GM12878 (cell line): ENCODE measurements around the gene SALL4. TPM values are rescaled to one million over a fixed set of nuclear protein-coding genes. Genes with fewer than 3 reads are reported as not detected.

Experiments used
- ATAC-seq: fragments of 200-7000 bp; cut with Tn5 transposase; 3 replicates; pipeline ENCODE4 v1.9.1; 2020; ENCODE audit warnings: mild to moderate bottlenecking, moderate library complexity
- BruUV-seq: library from RNA; stranded (reverse); fragments of 400-500 nt; replicated peaks from 2 replicates; lab custom pipeline; 2021; lab: Mats Ljungman, UMichigan
- CTCF ChIA-PET: fragments of 300-600 bp; sonication (Branson Sonifier 250); formaldehyde crosslinking; extraction: SDS; loops from one replicate; lab custom pipeline; 2021; ENCODE audit warnings: inconsistent platforms; lab: Yijun Ruan, JAX
- POLR2A ChIA-PET: fragments of 350-600 bp; formaldehyde crosslinking; extraction: SDS; loops from one replicate; lab custom pipeline; 2021; ENCODE audit warnings: inconsistent platforms; lab: Charles Lee
- RAD21 ChIA-PET: fragments of 300-600 bp; sonication (Branson Sonifier 250); formaldehyde crosslinking; loops from one replicate; lab custom pipeline; 2023; ENCODE audit warnings: antibody characterized with exemption; ENCODE audit not compliant: unreplicated experiment; lab: Charles Lee
- SMC1A ChIA-PET: fragments of 300-600 bp; sonication (Branson Sonifier 250); formaldehyde crosslinking; loops from one replicate; lab custom pipeline; 2023; ENCODE audit not compliant: unreplicated experiment, uncharacterized antibody; lab: Charles Lee
- DNase-seq: peaks from one replicate; pipeline ENCODE4 v3.0.0-alpha.2; 2011; ENCODE audit warnings: low read depth, low spot score
- FAIRE-seq: peaks from 3 replicates; lab custom pipeline; 2011; peaks lifted over from hg19 to GRCh38; lab: Jason Lieb, UNC
- H2AFZ ChIP-seq: 2 replicates; pipeline ENCODE4 v1.6.0; 2011; ENCODE audit warnings: low read depth, low read length, control low read depth; ENCODE audit not compliant: control insufficient read depth
- H3K27ac ChIP-seq: 2 replicates; pipeline ENCODE4 v1.5.1; 2011; ENCODE audit warnings: control low read depth; ENCODE audit not compliant: control insufficient read depth, insufficient read depth
- H3K27me3 ChIP-seq, 2 experiments: replicated peaks in 1 of 2; 2 replicates each; pipeline versions ENCODE4 v1.6.0 to v1.6.1; 2011; ENCODE audit warnings: low read length in 1 of 2; ENCODE audit not compliant: control insufficient read depth in 2 of 2, insufficient read depth in 2 of 2
- H3K36me3 ChIP-seq, 2 experiments: 2 replicates each; pipeline ENCODE4 v1.5.1; 2011; ENCODE audit warnings: low read length in 1 of 2; ENCODE audit not compliant: control insufficient read depth in 2 of 2, insufficient read depth in 2 of 2
- H3K4me1 ChIP-seq: 2 replicates; pipeline ENCODE4 v1.6.1; 2011; ENCODE audit warnings: mild to moderate bottlenecking, low read length, moderate library complexity, mixed read lengths; ENCODE audit not compliant: control insufficient read depth, insufficient read depth
- H3K4me2 ChIP-seq: 2 replicates; pipeline ENCODE4 v1.6.0; 2011; ENCODE audit warnings: control low read depth; ENCODE audit not compliant: control insufficient read depth, insufficient read depth
- H3K4me3 ChIP-seq: fragments of 200-600 bp; sonication (generic); 2 replicates; pipeline ENCODE4 v1.5.1; 2016
- H3K79me2 ChIP-seq: 2 replicates; pipeline ENCODE4 v1.6.0; 2011; ENCODE audit warnings: low read length; ENCODE audit not compliant: control insufficient read depth, insufficient read depth
- H3K9ac ChIP-seq: 2 replicates; pipeline ENCODE4 v1.8.0; 2011; ENCODE audit warnings: low read length, control low read depth, mixed read lengths; ENCODE audit not compliant: control insufficient read depth, insufficient read depth
- H3K9me3 ChIP-seq: replicated peaks from 3 replicates; pipeline ENCODE4 v1.5.1; 2011; ENCODE audit warnings: mild to moderate bottlenecking, low read length; ENCODE audit not compliant: control insufficient read depth, insufficient read depth
- H4K20me1 ChIP-seq: 2 replicates; pipeline ENCODE4 v1.6.0; 2011; ENCODE audit not compliant: control insufficient read depth, insufficient read depth
- CBX3 ChIP-seq: fragments of 200-600 bp; sonication (generic); IDR thresholded peaks from 2 replicates; pipeline ENCODE4 v1.6.1; 2016; ENCODE audit warnings: low read depth, borderline replicate concordance
- EED ChIP-seq: sonication (generic); IDR thresholded peaks from 2 replicates; pipeline ENCODE4 v1.6.1; 2016; ENCODE audit warnings: antibody characterized with exemption, low read depth
- HDGF ChIP-seq: fragments of 450-650 bp; IDR thresholded peaks from 2 replicates; pipeline ENCODE4 v1.6.1; 2016; ENCODE audit warnings: antibody characterized with exemption
- KLF5 ChIP-seq: fragments of 450-650 bp; IDR thresholded peaks from 2 replicates; pipeline ENCODE4 v1.6.1; 2014; ENCODE audit warnings: mild to moderate bottlenecking; ENCODE audit not compliant: partially characterized antibody
- MLLT1 ChIP-seq: fragments of 450-650 bp; IDR thresholded peaks from 2 replicates; pipeline ENCODE4 v1.6.1; 2016; ENCODE audit warnings: mild to moderate bottlenecking
- PAX5 ChIP-seq: IDR thresholded peaks from 2 replicates; pipeline ENCODE4 v1.6.1; 2011; ENCODE audit warnings: low read depth, low read length, borderline replicate concordance
- PKNOX1 ChIP-seq: fragments of 450-650 bp; IDR thresholded peaks from 2 replicates; pipeline ENCODE4 v1.6.1; 2016; ENCODE audit warnings: mild to moderate bottlenecking
- POLR2A ChIP-seq: IDR thresholded peaks from 2 replicates; pipeline ENCODE4 v1.6.1; 2011; ENCODE audit warnings: low read depth, mild to moderate bottlenecking, low read length
- POU2F2 ChIP-seq: IDR thresholded peaks from 3 replicates; pipeline ENCODE4 v1.6.1; 2011; ENCODE audit warnings: low read depth, mild to moderate bottlenecking, low read length, borderline replicate concordance
- RUNX3 ChIP-seq: IDR thresholded peaks from 2 replicates; pipeline ENCODE4 v1.6.1; 2012; ENCODE audit warnings: low read length, inconsistent platforms
- SMAD1 ChIP-seq: fragments of 450-650 bp; IDR thresholded peaks from 2 replicates; pipeline ENCODE4 v1.6.1; 2018; ENCODE audit warnings: mild to moderate bottlenecking, low read depth; ENCODE audit not compliant: partially characterized antibody
- SUZ12 ChIP-seq: fragments of 200-600 bp; sonication (generic); IDR thresholded peaks from one replicate; pipeline ENCODE4 v1.6.1; 2018; ENCODE audit warnings: antibody characterized with exemption, mild to moderate bottlenecking; ENCODE audit not compliant: unreplicated experiment
- TBL1XR1 ChIP-seq: IDR thresholded peaks from 2 replicates; pipeline ENCODE4 v1.6.1; 2012; ENCODE audit warnings: low read depth, low read length, improper control_type of control experiment
- TCF7 ChIP-seq: IDR thresholded peaks from 2 replicates; pipeline ENCODE4 v1.6.1; 2014; ENCODE audit warnings: antibody characterized with exemption, borderline replicate concordance
- WGBS: methylation state at CpG from one replicate; pipeline ENCODE4 v1.1.6; 2016; ENCODE audit warnings: low lambda C conversion rate; ENCODE audit not compliant: insufficient replicate concordance, insufficient coverage; ENCODE audit errors: missing lambda C conversion rate; 5-methylcytosine and 5-hydroxymethylcytosine counted together
- in situ Hi-C: fragments of 300-500 bp; cut with MboI; formaldehyde crosslinking; loops from 9 replicates; pipeline ENCODE4 v1.14.3; 2018; ENCODE audit warnings: mixed read lengths
- intact Hi-C: fragments of 100-400 bp; cut with micrococcal nuclease; formaldehyde crosslinking; loops from one replicate; pipeline ENCODE4 v1.14.2; 2022; ENCODE audit not compliant: unreplicated experiment
- polyA plus RNA-seq, 11 experiments: library from polyadenylated mRNA; depleted of rRNA in 4 of 11; unstranded in 6 of 11; stranded (reverse) in 5 of 11; fragments of >200 nt; fragmentation: Nextera tagmentation in 4 of 11; fragmentation: Illumina TruSeq in 1 of 11; extraction: Ambion mirVana in 4 of 11; extraction: Trizol in 1 of 11; gene quantifications; 1 replicate in 1 of 11; 2 replicates in 10 of 11; pipeline versions ENCODE4 v1.2.1 to v1.2.3, GENCODE V29; 2011 to 2016; ENCODE audit warnings: inconsistent platforms in 2 of 11, missing spikeins in 2 of 11, low read depth in 1 of 11
- total RNA-seq, 4 experiments: library from RNA; depleted of rRNA in 3 of 4; stranded (reverse); fragments of >200 nt in 3 of 4; fragmentation: Illumina TruSeq in 1 of 4; extraction: Trizol in 1 of 4; gene quantifications; 2 replicates each; pipeline versions ENCODE4 v1.2.1 to v1.2.3, GENCODE V29; 2013 to 2021
- TF ChIP-seq, protein P1 (sequence below): fragments of 450-650 bp; IDR thresholded peaks from 2 replicates; pipeline ENCODE4 v1.6.1; 2017; ENCODE audit warnings: mild to moderate bottlenecking, moderate library complexity
- TF ChIP-seq, protein P2 (sequence below): fragments of 450-650 bp; IDR thresholded peaks from 2 replicates; pipeline ENCODE4 v1.6.1; 2017; ENCODE audit warnings: low read depth, mild to moderate bottlenecking, moderate library complexity

SALL4 gene
- total and polyA plus RNA-seq, 10 of the 15 experiments (the other 5 are each of a cell fraction or from before 2014, with no cell fraction given), result 0.08 to 1.1 (median 0.23) TPM; not detected in 7

GRCh38 chr20:51815383-51816076 is 13.2 kb upstream of the SALL4 start (continued):
- TF ChIP-seq, protein P1, sequence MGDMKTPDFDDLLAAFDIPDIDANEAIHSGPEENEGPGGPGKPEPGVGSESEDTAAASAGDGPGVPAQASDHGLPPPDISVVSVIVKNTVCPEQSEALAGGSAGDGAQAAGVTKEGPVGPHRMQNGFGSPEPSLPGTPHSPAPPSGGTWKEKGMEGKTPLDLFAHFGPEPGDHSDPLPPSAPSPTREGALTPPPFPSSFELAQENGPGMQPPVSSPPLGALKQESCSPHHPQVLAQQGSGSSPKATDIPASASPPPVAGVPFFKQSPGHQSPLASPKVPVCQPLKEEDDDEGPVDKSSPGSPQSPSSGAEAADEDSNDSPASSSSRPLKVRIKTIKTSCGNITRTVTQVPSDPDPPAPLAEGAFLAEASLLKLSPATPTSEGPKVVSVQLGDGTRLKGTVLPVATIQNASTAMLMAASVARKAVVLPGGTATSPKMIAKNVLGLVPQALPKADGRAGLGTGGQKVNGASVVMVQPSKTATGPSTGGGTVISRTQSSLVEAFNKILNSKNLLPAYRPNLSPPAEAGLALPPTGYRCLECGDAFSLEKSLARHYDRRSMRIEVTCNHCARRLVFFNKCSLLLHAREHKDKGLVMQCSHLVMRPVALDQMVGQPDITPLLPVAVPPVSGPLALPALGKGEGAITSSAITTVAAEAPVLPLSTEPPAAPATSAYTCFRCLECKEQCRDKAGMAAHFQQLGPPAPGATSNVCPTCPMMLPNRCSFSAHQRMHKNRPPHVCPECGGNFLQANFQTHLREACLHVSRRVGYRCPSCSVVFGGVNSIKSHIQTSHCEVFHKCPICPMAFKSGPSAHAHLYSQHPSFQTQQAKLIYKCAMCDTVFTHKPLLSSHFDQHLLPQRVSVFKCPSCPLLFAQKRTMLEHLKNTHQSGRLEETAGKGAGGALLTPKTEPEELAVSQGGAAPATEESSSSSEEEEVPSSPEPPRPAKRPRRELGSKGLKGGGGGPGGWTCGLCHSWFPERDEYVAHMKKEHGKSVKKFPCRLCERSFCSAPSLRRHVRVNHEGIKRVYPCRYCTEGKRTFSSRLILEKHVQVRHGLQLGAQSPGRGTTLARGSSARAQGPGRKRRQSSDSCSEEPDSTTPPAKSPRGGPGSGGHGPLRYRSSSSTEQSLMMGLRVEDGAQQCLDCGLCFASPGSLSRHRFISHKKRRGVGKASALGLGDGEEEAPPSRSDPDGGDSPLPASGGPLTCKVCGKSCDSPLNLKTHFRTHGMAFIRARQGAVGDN, result no peak
- TF ChIP-seq EED (no peak), MLLT1 (no peak), SMAD1 (no peak), TCF7 (no peak), HDGF (no peak)

- H3K4me3 ChIP-seq, result no peak overlapping the region
- no peak overlapping the region for H3K9ac ChIP-seq
- in situ Hi-C loops (no loop called here), intact Hi-C loops (no loop called here)
- no peak overlapping the region for H2AFZ ChIP-seq
- RAD21 ChIA-PET, result no interaction called here
- H3K27me3 ChIP-seq, result no peaks in the 10 kb centered on the region; a peak in 1 of 4 replicates
- CTCF ChIA-PET, result no interaction called here
- no peak for ATAC-seq
- DNase-seq, result no peak
- H3K4me1 ChIP-seq, result no peaks in the 10 kb centered on the region
- POLR2A ChIA-PET, result no interaction called here
- SMC1A ChIA-PET, result no interaction called here
- no peaks in the 10 kb centered on the region for H3K79me2 ChIP-seq
- no peak overlapping the region for H3K27ac ChIP-seq
- H3K9me3 ChIP-seq, result no peaks in the 10 kb centered on the region
- no peaks in the 10 kb centered on the region for H4K20me1 ChIP-seq
- H3K36me3 ChIP-seq, result no peaks in the 10 kb centered on the region
- no peak overlapping the region for H3K4me2 ChIP-seq
- no TSS peak for BruUV-seq
- 1% methylated on average over 4 of the region's 4 CpGs for WGBS
- no peak for FAIRE-seq
- TF ChIP-seq KLF5 (no peak), CBX3 (no peak), RUNX3 (no peak), TBL1XR1 (no peak), POU2F2 (no peak), POLR2A (no peak), SUZ12 (no peak), PKNOX1 (no peak), EED (no peak), PAX5 (no peak)
- TF ChIP-seq, protein P2, sequence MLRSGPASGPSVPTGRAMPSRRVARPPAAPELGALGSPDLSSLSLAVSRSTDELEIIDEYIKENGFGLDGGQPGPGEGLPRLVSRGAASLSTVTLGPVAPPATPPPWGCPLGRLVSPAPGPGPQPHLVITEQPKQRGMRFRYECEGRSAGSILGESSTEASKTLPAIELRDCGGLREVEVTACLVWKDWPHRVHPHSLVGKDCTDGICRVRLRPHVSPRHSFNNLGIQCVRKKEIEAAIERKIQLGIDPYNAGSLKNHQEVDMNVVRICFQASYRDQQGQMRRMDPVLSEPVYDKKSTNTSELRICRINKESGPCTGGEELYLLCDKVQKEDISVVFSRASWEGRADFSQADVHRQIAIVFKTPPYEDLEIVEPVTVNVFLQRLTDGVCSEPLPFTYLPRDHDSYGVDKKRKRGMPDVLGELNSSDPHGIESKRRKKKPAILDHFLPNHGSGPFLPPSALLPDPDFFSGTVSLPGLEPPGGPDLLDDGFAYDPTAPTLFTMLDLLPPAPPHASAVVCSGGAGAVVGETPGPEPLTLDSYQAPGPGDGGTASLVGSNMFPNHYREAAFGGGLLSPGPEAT, result no peak
Measured at GRCh38 chr20:51812861-51813260, 10.5 kb upstream of the SALL4 start.
